ENCODE measurements around the gene CFAP43. TPM values are rescaled to one million over a fixed set of nuclear protein-coding genes. Genes with fewer than 3 reads are reported as not detected.
A peak's percentile ranks its signal among the peaks of the same experiment; 100 is the strongest.

Gene CFAP43
- total and polyA plus RNA-seq, 2 donors (not counting 1 experiment from before 2014, with no cell fraction given) = 0.12 TPM; not detected in 1

DNA sequence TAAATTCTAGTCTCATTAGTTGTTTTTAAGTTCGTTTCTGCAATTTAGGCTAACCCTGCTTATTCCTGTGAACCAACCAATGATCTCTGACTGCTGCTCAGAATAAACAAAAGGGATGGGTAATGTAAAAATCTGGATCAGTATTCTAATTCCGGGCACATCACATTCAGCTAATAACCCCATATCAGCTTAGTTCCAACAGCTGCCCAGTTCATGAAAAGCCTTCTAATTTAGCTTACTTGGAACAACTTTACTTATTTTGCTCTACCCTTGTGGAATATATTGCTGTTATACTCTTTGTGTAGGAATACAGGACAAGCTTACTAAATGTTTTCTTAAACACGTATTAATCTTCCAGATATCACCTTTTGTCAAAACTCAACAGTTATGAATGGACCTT, 3.6 kb upstream of the CFAP43 start:
- no peak overlapping the region for H3K4me3 Mint-ChIP-seq

DNA sequence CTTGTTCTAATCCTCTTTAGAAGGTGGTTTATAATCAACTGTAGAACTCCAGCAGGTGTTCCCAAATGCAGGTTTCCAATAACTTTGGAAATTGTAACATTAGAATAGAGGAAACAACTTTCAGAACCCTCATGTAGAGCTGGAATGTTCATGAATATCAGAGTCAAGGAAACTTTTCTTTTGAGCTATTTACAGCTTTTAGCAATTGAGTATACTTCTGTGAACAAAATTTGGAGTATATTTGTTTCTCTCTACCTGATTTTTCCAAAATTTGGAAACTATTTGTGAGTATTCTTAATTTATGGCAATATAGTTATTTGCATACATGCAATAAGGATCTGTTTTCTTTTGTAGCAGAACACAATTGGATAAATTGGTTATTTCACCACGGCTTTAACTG, 2.8 kb upstream of the CFAP43 start:
- Histone ChIP-seq H2AFZ (ENCODE audit: insufficient read depth, low read depth, low read length, poor library complexity, severe bottlenecking) (no peak overlapping the region), H3K79me2 (ENCODE audit: control insufficient read depth, insufficient read depth, low read length) (no peaks in the 10 kb centered on the region), H3K27ac (ENCODE audit: low read length in 2 of 2) (no peak overlapping the region), H3K9me3 (ENCODE audit: control extremely low read depth in 1 of 3, control insufficient read depth in 2 of 3, insufficient read depth in 1 of 3, low read length in 2 of 3) (peaks cover 2 to 8% (median 8%) of the 10 kb centered on the region in 3 donors), H3K27me3 (replicated peaks in 1 of 4; ENCODE audit: control extremely low read depth in 1 of 4, control insufficient read depth in 3 of 4, insufficient read depth in 4 of 4, low read length in 3 of 4) (peaks cover 0 to 23% (median 13%) of the 10 kb centered on the region in 4 experiments), H3K9ac (ENCODE audit: low read length) (no peak overlapping the region), H3K4me1 (ENCODE audit: control insufficient read depth in 2 of 2, insufficient read depth in 2 of 2, low read length in 2 of 2) (peaks cover 6 to 13% of the 10 kb centered on the region in 2 donors), H3K4me3 (ENCODE audit: control extremely low read depth in 1 of 5, extremely low read depth in 1 of 5, insufficient read depth in 1 of 5, low read depth in 2 of 5, low read length in 4 of 5) (no peak overlapping the region), H4K20me1 (ENCODE audit: control insufficient read depth, insufficient read depth, low read length, poor library complexity, severe bottlenecking) (no peaks in the 10 kb centered on the region), H3K4me2 (replicated peaks; ENCODE audit: low read depth, low read length, poor library complexity, severe bottlenecking) (no peak overlapping the region), H3K36me3 (replicated peaks in 1 of 2; ENCODE audit: control extremely low read depth in 1 of 2, control insufficient read depth in 1 of 2, extremely low read depth in 1 of 2, insufficient read depth in 2 of 2, low read length in 1 of 2) (no peaks in the 10 kb centered on the region)
- H3K27me3 Mint-ChIP-seq = peaks cover 44% of the 10 kb centered on the region
- DNase-seq (peak; percentile 25), ATAC-seq (ENCODE audit: low read depth) (no peak)
- peaks cover 4% of the 10 kb centered on the region for H3K9me3 Mint-ChIP-seq (ENCODE audit: insufficient read depth)
- WGBS (ENCODE audit: insufficient coverage) = 89% methylated on average over 1 of the region's 1 CpG
- TF ChIP-seq, protein P1, sequence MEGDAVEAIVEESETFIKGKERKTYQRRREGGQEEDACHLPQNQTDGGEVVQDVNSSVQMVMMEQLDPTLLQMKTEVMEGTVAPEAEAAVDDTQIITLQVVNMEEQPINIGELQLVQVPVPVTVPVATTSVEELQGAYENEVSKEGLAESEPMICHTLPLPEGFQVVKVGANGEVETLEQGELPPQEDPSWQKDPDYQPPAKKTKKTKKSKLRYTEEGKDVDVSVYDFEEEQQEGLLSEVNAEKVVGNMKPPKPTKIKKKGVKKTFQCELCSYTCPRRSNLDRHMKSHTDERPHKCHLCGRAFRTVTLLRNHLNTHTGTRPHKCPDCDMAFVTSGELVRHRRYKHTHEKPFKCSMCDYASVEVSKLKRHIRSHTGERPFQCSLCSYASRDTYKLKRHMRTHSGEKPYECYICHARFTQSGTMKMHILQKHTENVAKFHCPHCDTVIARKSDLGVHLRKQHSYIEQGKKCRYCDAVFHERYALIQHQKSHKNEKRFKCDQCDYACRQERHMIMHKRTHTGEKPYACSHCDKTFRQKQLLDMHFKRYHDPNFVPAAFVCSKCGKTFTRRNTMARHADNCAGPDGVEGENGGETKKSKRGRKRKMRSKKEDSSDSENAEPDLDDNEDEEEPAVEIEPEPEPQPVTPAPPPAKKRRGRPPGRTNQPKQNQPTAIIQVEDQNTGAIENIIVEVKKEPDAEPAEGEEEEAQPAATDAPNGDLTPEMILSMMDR (IDR thresholded peaks at IDR 0.05) = no peak
- TF ChIP-seq EZH2 (IDR thresholded peaks at IDR 0.05; ENCODE audit: borderline replicate concordance, insufficient read depth, low read depth, low read length, poor library complexity, severe bottlenecking) = no peak
- H3K27ac Mint-ChIP-seq = no peak overlapping the region
- ChIA-PET CTCF (no interaction called here), POLR2A (no interaction called here)
- no peak overlapping the region for H3K4me3 Mint-ChIP-seq
- intact Hi-C loops (cut with micrococcal nuclease) = no loop called here
- H3K4me1 Mint-ChIP-seq = peaks cover 10% of the 10 kb centered on the region

More for the DNA sequence above, 3.6 kb upstream of the CFAP43 start:
- no peak for TF ChIP-seq EZH2 (IDR thresholded peaks at IDR 0.05; ENCODE audit: borderline replicate concordance, insufficient read depth, low read depth, low read length, poor library complexity, severe bottlenecking)
- TF ChIP-seq, protein P1 (IDR thresholded peaks at IDR 0.05) = no peak
- H3K4me2 ChIP-seq (replicated peaks; ENCODE audit: low read depth, low read length, poor library complexity, severe bottlenecking) = no peak overlapping the region
- no CpG with 5 or more reads among the region's 3 CpGs for WGBS (ENCODE audit: insufficient coverage)
- no peaks in the 10 kb centered on the region for H3K79me2 ChIP-seq (ENCODE audit: control insufficient read depth, insufficient read depth, low read length)
- ChIA-PET POLR2A (no interaction called here), CTCF (no interaction called here)
- H3K4me3 ChIP-seq (ENCODE audit: control extremely low read depth in 1 of 5, extremely low read depth in 1 of 5, insufficient read depth in 1 of 5, low read depth in 2 of 5, low read length in 4 of 5) = no peak overlapping the region
- ATAC-seq (ENCODE audit: low read depth) = no peak
- H3K4me1 Mint-ChIP-seq = peaks cover 10% of the 10 kb centered on the region
- peaks cover 2 to 8% (median 8%) of the 10 kb centered on the region in 3 donors for H3K9me3 ChIP-seq (ENCODE audit: control extremely low read depth in 1 of 3, control insufficient read depth in 2 of 3, insufficient read depth in 1 of 3, low read length in 2 of 3)
- peaks cover 6 to 13% of the 10 kb centered on the region in 2 donors for H3K4me1 ChIP-seq (ENCODE audit: control insufficient read depth in 2 of 2, insufficient read depth in 2 of 2, low read length in 2 of 2)
- peaks cover 4% of the 10 kb centered on the region for H3K9me3 Mint-ChIP-seq (ENCODE audit: insufficient read depth)
- H3K27me3 ChIP-seq (replicated peaks in 1 of 4; ENCODE audit: control extremely low read depth in 1 of 4, control insufficient read depth in 3 of 4, insufficient read depth in 4 of 4, low read length in 3 of 4) = peaks cover 0 to 23% (median 11%) of the 10 kb centered on the region in 4 experiments
- H2AFZ ChIP-seq (ENCODE audit: insufficient read depth, low read depth, low read length, poor library complexity, severe bottlenecking) = no peak overlapping the region
- DNase-seq = no peak
- H4K20me1 ChIP-seq (ENCODE audit: control insufficient read depth, insufficient read depth, low read length, poor library complexity, severe bottlenecking) = no peaks in the 10 kb centered on the region
- peaks cover 52% of the 10 kb centered on the region for H3K27me3 Mint-ChIP-seq
- no peak overlapping the region for H3K27ac ChIP-seq (ENCODE audit: low read length in 2 of 2)
- H3K36me3 ChIP-seq (replicated peaks in 1 of 2; ENCODE audit: control extremely low read depth in 1 of 2, control insufficient read depth in 1 of 2, extremely low read depth in 1 of 2, insufficient read depth in 2 of 2, low read length in 1 of 2) = no peaks in the 10 kb centered on the region
- H3K27ac Mint-ChIP-seq = no peak overlapping the region
- intact Hi-C loops (cut with micrococcal nuclease) = no loop called here
- no peak overlapping the region for H3K9ac ChIP-seq (ENCODE audit: low read length)
